NCI-H2171 (cell line): ENCODE results near the gene PRR15L.
A peak's percentile ranks its signal among the peaks of the same experiment; 100 is the strongest.
"Not testable (repeated sequence)": the region's sequence is repeated elsewhere in the genome, so short reads cannot be mapped to it uniquely, and the experiment has no call there.

ENCODE experiments used
- DNase-seq: peaks from one replicate; lab custom pipeline; 2025; lab: John Stamatoyannopoulos, UW

PRR15L gene, protein sequence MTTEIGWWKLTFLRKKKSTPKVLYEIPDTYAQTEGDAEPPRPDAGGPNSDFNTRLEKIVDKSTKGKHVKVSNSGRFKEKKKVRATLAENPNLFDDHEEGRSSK

DNA sequence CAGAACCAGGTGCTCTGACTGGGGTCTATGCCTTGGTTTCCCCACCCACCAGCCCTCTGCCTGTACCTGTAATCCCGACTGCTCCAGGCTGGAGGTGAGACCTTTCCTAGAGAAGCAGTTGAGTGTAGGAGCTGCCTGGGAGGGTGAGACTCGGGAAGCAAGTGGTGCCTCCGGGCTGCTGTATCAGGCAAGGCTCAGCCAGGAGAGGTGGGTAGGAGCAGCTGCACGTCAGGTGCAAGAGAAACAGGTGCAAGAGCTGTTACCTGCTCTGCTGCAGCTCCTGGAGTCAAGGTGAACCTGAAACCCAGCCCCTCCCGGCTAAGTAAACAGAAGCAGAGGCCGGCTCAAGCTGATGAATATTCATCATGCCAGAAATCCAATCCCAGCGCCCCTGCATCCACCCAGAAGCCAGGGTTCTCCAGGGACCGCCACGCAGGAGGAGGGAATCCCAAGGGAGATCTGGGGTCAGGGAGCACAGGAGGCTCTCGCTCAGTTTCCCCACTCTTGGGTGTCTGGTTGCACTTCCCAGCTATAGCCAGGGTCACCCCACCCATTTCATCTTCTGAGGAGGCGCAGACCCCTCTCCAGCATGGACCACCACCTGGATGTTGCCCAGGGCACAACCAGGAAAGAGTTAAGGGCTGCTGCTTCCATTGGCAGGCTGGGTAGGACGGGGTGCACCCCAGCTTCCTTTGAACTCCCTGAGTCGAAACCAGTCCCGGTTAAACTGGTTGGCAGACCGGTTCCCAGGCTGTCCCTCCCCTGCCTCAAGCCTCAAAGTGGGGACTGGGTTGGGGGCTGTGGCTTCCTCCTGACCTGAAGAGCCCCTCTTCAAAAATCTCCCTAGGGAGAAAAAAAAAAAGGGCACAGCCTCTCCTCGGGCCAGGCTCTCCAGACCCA is at the start of gene PRR15L:
Gene PRR15L (minus strand): TSS at position 293 of the 900 bp plus-strand sequence. CDS start 4,649 bp downstream, outside the sequence.
- peak; percentile 87 for DNase-seq

DNA sequence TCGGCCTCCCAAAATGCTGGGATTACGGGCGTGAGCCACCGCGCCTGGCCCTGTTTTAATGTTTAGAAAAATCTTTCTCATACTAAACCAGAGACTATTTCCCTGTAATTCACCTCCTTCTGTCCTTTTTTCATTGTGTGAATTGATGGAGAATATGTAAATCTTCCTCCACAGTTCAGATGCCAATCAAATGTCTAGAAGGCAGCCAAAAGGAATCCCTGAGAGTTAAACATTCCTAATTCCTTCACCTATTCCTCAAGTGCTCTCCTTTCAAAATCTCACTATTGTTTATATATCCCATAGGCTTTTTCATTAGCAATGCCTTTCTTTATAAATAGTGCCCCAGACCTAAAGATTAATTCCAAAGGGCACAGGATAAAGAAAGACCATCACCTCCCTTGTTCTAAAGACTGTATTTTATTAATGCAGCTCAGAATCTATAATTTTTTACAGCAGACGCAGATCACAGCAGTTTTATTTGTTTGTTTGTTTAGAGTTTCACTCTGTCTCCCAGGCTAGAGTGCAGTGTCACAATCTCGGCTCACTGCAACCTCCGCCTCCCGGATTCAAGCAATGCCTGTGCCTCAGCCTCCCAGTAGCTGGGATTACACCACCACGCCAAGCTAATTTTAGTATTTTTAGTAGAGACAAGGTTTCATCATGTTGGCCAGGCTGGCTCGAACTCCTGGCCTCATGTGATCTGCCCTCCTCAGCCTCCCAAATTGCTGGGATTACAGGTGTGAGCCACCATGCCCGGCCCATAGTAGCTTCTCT is 49.4 kb upstream of the PRR15L start:
- DNase-seq: no peak

DNA sequence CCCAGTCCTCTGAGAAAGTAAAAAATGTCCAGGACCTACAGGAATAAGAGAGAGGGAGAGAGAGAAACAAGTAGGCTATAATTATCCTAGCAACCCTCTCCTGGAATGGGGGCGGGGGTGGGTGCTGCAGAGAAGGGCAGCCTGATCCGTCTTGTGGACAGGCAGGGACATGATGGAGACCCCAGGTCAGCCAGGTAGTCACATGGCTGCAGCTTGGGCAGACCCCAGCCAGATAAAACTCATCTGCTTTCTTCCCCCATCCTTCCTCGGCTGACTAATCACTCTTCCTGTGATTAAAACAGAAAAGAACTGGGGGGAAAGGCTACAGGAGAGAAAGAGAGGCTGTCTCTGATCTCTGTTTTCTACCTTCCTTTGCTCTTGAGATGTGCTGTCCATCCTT is 47.3 kb upstream of the PRR15L start:
- no peak for DNase-seq

DNA sequence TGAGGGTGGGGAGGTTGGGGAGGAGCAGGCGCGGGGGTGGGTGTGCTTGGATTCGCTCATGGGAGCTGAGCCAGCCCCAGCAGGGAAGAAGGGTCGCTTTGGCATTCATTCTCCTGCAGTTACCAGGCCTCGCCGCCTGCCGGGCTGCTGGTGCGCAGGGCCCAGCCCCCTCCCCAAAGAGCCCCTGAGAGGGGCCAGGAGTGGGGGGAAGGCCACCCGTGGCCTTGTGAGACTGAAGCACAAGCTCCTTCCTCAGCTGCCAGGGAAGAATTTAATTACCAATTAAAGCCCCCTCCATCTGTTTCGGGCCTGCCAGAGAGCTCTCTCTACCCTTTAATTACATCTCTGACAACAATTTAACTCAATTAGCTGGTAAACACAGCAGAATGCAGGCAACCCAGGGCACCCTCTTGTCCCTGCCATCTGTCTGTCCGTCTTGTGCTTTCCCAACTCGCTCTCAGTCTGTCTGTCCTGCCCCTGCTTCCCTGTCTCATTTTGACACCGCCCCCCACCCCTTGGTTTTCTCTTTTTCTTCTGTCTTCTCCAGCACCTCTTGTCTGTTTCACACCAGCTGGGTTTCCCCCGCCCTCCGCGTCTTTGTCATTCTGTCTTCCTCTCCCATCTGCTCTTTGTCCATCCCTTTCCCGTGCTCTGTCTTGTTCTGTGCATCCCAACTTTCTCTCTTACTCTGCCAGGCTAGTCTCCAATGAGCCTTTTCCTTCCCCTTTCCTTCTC is 45.9 kb upstream of the PRR15L start:
- peak; percentile 89 for DNase-seq

DNA sequence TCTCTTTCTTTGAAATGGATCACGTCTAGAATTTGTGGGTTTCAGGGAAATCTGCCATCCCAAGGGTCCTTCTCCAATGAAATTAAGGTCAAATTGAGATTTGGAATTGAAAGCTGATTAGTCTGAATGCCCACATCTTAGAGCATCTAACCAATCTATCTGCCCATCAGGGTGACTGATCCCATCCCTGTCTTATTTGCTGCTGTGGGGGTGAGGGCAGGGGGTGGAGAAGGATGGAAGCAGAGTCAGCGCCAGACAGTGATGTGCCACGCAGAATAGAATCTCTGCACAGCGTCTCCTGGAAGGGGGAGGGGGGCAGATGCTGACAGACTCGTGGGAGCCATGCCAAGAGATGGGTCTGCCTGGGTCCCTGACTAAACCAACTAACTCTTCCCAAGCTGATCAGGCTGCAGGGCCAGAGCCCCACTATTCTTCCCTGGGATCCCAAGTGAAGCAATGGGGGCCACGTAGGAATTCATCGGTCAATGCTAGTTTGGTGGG is 45.3 kb upstream of the PRR15L start:
- DNase-seq: peak; percentile 64

DNA sequence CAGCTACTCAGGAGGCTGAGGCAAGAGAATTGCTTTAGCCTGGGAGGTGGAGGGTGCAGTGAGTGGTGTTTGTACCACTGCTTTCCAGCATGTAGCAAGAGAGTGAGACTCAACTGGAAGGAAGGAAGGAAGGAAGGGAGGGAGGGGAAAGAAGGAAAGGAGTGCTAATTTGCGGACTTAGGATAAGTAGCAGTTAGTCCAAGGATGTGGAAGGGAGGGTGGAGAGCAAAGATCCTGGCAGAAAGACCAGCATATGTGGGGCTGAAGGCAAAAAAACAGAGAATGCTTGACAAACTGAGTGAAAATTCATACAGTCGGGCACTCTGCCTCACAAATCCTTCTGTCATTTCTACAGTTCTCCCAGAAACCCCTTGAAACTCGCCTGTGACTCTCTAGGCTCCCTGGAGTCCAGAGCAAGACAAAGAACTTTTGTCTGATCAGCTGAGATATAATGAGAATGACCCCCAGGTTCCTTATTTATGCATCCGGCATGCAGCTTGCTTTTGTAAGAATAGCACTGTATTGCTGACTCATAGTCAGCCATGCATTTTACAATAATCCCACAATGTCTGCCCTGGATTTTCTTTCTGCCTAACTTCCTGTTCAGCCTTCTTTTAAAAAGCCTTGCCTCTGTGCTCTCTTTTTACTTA is 44.7 kb upstream of the PRR15L start:
- no peak for DNase-seq

DNA sequence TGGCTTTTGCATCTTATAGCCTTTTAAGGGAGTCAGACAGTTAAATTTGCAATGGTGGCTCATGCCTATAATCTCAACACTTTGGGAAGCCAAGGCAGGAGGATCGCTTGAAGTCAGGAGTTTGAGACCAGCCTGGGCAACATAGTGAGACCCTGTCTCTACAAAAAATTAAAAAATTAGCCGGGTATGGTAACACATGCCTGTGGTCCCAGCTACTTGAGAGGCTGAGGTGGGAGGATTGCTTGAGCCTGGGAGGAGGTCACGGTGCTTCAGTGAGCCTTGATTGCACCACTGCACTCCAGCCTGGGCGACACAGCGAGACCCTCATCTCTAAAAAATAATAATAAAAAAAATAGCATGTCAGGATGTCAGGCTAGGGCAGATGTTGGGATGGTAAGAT is 44.0 kb upstream of the PRR15L start:
- not testable (repeated sequence) for DNase-seq

DNA sequence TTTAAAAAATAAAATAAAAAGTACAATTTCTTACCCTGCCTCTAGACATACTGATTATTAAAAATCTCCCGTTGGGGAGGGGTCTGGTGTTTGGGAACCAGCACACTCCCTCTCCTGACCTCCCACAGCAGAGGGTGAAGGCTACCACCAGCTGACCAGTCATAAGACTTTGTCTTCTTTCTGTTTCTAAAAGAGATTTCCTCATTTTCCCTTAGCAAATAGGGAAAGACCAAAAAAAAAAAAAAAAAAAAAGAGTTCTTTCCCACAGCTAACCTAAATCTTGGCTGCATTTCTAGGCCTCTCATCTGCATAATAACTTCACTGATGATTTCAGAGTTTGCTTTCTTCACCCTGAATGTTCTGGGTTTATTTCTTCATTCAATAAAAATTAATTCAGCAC is 43.5 kb upstream of the PRR15L start:
- no peak for DNase-seq

DNA sequence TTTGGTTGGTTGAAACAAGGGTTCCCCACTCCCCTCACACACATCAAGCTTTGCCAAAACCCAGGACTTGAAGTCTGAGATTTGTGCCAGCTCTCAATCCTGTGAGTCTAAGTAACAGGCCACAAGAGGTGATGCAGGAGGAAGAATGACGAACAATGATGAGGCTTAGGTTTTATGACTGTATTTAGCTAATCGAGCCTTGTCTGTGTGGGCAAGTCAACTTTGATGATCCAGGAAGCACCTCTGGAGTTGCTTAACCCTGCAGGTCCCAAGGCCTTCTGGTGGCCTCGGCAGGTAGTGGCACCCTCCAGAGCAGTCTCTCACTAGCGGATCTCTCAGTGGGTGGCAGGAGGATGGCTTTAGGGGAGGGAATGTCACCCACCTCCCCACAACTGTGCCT is 41.9 kb upstream of the PRR15L start:
- no peak for DNase-seq

DNA sequence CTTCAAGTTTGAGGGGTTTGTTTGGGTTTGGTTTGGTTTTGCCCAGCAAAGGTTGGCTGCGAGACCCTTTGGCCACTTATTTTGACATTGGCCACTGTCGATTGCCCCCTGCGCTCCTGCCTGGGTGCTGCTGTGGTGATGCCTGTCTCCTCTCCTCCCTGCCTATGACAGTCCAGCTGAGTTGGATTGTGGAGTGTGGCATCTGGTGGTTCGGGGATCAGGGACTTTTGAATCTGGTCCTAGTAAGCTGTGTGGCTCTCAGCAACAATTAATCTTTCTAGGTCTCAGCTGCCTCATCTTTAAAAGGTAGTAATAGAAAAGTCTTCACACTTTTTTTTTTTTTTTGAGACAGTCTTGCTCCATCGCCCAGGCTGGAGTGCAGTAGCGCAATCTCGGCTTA is 40.4 kb upstream of the PRR15L start:
- DNase-seq: no peak

DNA sequence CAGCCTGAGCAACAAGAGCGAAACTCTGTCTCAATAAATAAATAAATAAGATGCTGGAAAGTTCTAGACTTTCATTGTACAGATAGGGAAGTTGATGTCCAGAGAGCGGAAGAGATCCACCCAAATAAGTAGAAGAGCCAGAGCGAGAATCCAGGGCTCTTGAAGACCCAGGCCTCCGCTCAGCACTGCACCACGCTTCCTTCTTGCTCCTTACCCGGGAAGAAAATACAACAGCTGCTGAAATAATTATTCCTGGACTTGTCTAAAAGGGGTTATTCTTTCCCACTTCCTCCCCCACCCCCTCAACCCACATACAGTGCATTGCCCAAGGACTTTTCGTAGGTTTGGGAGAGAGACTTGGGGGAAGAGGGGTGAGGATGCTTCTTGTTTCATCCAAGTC is 39.9 kb upstream of the PRR15L start:
- DNase-seq: no peak

DNA sequence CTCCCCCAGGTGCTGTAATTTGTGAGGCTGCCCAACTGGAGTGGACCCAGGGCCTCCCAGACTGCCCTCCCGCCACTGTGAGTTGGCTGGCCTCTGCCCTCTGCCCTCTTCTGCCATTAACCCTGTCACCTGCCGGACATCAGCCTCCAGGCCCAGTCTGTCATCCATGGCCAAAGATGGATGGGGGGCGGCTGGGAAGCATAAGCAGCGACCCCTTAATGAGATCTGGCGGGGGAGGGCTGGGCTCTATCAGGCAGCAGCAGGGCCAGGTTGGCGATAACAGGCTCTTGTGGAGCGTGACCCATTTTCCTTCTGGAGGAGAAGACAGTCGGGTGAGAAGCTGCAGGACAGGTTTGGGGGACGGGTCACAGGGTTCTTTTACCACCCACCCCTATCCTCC is 38.5 kb upstream of the PRR15L start:
- DNase-seq: no peak

DNA sequence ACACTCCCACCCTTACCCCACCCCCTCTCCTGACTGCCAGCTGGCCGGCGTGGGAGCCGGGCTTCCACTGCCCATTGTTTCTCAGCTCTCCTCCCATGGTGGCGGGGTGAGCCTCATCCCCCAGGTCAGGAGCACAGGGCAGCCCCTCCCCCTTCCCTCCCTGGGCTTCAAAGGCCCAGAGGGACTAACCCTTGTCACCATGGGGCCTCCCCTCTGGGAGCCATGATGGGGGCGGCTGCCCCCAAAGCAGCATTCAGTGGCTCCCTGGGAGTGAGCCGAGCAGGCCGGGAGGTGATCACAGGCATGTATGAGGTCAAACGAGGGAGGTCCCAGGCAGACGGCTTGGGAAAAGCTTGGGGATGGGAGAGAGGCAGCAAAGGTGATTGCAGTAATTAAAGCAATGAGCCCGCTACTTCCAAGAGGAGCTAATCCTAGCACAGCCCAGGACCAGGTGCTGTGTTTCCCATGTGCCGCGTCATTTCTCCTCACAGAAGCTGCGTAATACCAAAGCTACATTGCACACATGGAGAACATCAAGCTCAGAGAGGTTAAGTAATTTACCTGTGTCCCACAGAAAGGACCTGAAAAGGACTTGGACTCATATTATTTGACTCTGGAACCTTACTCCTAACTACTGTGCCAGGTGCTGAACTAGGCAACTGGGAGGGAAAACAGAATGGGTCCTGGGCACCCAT is 37.7 kb upstream of the PRR15L start:
- DNase-seq: no peak

DNA sequence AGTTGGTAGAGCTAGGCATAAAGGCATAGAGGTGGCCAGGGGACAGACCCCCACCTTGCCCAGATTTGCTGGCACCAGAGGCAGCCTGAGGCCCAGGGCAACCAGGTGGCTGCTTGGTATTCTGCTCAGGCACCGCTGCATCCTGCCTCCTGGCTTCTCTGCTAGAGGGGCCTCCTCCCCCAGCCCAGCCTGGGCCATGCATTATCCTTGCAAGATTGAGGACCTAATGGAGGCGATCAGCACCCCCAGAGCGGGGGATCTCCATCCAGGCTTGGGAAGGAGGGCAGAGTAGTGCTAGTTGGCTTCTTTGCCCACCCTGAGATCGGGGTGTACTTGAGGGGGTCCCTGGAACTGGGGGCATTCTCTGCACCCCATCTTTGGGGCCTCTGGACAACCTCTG is 37.0 kb upstream of the PRR15L start:
- no peak for DNase-seq

DNA sequence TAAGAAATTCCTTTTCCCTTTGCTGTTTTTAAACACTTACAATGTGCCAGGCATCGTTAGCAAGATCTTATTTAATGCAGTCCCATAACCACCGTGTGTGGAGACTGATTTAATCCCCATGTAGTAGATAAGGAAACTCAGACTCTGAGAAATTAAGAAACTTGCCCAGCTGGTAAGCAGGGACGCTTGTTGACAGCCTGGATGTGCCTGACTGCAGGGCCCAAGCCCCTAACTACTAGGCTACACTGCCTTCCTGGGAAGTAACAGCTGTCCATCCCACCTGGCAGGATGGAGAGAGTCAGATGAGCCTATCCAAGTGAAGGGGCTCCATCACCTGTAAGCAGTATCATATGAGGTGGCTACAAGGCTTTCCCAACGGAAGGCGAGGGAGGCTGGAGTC is 36.3 kb upstream of the PRR15L start:
- DNase-seq: no peak

DNA sequence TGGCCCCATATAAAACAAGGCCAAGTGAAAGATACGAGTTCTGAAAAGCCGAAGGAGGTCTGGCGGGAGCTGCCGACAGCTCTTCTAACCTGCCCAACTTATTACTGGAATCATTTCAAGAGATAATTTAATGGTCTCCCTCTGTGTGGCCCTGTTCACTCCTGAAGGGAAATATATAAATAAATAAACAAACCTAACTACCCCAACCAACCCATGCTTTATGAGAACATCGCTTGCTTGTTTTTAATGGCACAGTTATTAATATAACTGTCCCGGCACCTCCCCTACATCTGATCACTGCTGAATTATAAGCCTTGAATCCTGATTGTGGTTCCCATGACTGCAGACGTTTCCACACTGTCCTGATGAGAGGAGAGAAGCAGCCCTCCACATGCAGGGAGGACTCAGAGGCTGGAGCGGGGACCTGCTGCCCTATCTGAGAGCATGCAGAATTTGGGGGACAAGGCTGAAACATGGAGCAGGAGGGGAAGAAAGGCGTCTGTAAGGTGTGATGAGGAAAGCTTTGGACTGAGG is 35.4 kb upstream of the PRR15L start:
- DNase-seq: no peak

DNA sequence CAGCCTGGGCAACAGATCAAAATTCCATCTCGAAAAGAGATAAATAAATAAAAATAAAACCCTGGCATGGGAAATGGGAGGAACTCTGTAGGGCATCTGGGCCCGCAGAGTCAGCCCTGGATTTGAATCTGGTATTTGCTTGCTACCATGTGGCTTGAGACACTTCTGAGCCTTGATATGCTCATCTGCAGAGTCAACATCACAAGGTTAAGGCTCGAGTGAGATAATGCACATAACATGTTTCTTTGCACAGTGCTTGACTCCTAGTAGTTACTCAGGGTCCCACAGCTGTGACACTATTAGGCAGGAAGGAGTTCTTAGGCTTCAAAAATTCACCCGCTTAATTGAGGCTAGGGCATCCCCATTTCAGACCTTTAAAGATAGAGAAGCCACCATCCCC is 34.5 kb upstream of the PRR15L start:
- DNase-seq: no peak

DNA sequence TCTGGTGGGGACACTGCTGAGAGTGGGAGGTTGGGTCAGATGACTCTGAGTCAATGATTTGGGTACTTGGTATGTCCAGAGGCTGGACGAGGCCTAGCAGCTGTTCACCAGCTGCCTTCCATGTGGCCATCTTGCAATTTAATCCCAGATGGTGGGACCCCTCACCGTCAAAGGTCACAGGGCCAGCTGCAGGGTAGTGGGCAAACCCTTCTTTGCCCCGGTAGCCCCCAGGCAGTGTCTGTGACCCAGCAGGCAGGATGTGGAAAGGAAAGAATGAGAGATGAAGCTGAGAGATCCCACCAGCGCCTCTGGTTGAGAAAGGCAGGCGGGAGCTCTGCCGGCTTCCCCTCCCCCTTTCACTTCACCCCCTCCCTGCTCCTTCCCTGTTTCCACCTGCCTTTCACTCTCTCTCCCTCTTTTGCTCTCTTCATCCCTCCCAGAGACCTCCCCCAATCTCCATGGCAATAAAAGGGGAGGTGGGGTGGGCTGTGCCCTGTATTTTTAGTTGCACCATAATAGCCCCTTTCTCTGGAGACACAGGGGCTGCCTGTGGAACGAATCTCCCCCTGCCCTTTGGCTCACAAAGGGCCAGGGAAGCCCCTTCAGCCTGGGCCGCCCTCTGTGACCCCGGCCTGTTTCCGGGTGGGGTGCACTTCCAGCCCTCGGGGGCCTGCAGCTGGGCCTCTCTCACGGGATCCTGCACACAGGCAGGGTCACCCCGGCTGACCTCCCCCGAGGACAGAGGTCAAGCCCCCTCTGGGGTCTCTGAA is 33.5 kb upstream of the PRR15L start:
- DNase-seq: no peak

DNA sequence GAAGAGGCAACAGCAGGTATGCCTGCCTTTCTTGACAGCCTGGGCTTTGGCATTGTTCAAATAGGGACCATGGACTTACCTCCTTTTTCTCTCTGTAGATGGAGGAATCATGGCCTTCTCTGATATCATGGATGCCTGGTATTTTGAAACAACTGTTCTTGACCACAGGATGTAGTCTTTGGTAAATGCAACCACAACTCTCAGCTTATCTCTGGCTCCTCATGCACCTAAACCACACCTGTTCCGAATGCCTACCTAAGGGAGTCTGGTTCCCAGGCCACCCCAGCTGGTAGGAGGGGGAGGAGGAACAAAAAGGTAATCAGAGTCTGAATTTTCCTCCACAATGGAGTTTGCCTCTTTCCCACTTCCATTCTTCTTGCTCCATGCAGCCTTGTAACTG is 32.0 kb upstream of the PRR15L start:
- no peak for DNase-seq

DNA sequence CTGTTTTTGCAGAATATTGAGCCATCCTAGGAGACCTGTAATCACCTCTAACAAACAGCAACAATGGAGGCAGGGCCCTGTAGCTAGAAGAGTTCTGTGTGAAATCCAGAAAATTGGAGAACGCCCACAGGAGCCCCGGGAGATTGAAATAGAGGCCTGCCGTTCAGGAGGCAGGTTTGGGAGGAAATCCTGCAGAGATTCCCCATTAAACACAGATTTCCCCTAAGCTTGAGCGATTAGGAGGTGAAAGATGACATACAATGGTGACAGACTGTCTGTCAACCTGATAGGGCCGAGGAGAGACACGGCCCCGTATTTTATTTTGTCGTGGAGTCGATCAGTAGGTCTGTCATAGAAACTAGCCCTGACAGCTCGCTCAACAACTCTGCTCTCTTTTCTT is 31.5 kb upstream of the PRR15L start:
- DNase-seq: no peak
